ENCODE data around the gene GCH1.

DNA sequence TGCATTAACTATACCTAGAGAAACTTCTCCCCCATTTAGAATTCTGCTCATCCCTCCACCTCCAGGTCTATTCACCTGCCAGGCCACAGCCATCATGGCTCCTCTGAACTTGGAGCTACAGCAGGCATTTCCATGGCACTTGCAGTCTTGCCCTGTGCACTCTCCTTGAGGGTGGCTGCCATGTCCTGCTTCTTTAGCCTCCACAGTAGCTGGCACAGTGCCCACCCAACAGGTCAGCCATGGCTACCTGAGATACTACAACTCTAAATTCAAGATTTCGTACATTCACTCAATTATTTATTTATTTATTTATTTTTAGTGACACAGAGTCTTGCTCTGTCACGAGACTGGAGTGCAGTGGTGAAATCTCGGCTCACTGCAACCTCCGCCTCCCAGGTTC lies 46.5 kb downstream of the GCH1 start:
- TF ChIP-seq, protein P1, sequence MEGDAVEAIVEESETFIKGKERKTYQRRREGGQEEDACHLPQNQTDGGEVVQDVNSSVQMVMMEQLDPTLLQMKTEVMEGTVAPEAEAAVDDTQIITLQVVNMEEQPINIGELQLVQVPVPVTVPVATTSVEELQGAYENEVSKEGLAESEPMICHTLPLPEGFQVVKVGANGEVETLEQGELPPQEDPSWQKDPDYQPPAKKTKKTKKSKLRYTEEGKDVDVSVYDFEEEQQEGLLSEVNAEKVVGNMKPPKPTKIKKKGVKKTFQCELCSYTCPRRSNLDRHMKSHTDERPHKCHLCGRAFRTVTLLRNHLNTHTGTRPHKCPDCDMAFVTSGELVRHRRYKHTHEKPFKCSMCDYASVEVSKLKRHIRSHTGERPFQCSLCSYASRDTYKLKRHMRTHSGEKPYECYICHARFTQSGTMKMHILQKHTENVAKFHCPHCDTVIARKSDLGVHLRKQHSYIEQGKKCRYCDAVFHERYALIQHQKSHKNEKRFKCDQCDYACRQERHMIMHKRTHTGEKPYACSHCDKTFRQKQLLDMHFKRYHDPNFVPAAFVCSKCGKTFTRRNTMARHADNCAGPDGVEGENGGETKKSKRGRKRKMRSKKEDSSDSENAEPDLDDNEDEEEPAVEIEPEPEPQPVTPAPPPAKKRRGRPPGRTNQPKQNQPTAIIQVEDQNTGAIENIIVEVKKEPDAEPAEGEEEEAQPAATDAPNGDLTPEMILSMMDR (IDR thresholded peaks at IDR 0.05), result no peak
- no peak for TF ChIP-seq POLR2A (IDR thresholded peaks at IDR 0.05)

Measured in transverse colon (tissue), 3 donors.